ENCODE data around the gene SORBS2. TPM values are rescaled to one million over a fixed set of nuclear protein-coding genes. Genes with fewer than 3 reads are reported as not detected.

The SORBS2 gene
- total RNA-seq, 1 experiment from 2014 or later: 9.7 TPM

DNA sequence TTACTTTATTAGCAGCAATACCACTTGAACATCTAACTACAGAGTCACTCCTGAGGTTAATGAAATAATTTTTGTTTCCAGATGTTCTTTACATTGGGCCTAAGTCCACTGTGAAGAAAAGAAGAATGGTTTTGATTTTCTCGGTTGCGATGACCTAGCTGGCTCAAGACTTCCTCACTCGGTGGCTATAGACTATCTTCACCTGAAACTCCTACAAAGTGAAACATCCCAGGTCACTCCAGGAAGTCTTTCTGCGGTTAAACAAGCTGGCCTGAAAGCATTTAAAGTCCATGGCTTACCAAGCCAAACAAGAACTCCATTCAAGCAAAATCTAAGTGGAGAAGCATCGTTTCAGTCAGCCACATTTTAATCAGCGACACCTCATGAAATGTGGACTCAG, 13.7 kb upstream of the SORBS2 start:
- H2AFZ ChIP-seq (ENCODE audit: low read length): no peak overlapping the region

More for the DNA sequence above, 13.7 kb upstream of the SORBS2 start:
- Histone ChIP-seq H3K4me2 (ENCODE audit: insufficient read depth, insufficient read length, low read length) (no peak overlapping the region), H3K27me3 (ENCODE audit: insufficient read depth, low read length) (no peaks in the 10 kb centered on the region), H3K79me2 (ENCODE audit: insufficient read depth, low read length) (no peaks in the 10 kb centered on the region), H3K23me2 (ENCODE audit: insufficient read length, low read depth, low read length, poor library complexity, severe bottlenecking) (no peaks in the 10 kb centered on the region), H3K9me3 (ENCODE audit: control insufficient read depth, low read depth, low read length) (peaks cover 7% of the 10 kb centered on the region), H3T11ph (ENCODE audit: low read length) (no peak overlapping the region), H4K5ac (ENCODE audit: insufficient read length, low read depth, low read length) (no peak overlapping the region), H2BK20ac (ENCODE audit: low read depth, low read length, poor library complexity, severe bottlenecking) (no peak overlapping the region), H2BK15ac (ENCODE audit: low read depth, low read length) (no peak overlapping the region), H3K9ac (ENCODE audit: extremely low read depth, insufficient read length, low read length) (no peak overlapping the region), H3K4ac (ENCODE audit: low read depth, low read length) (no peak overlapping the region), H3K79me1 (ENCODE audit: insufficient read depth, low read depth, low read length, poor library complexity, severe bottlenecking) (no peaks in the 10 kb centered on the region), H3K23ac (ENCODE audit: insufficient read length, low read depth, low read length) (no peak overlapping the region), H2BK5ac (ENCODE audit: insufficient read length, low read length) (no peak overlapping the region), H2AK5ac (ENCODE audit: insufficient read length, low read length) (no peak overlapping the region), H3K4me1 (ENCODE audit: insufficient read depth, low read length) (no peaks in the 10 kb centered on the region; the same call in 1 of the 2 replicates), H4K8ac (replicated peaks; ENCODE audit: insufficient read length, low read depth, low read length) (no peak overlapping the region), H4K91ac (ENCODE audit: insufficient read length, low read depth, low read length) (no peak overlapping the region), H3K56ac (ENCODE audit: insufficient read length, low read depth, low read length) (no peak overlapping the region), H3K14ac (ENCODE audit: insufficient read depth, low read length) (no peak overlapping the region), H3K18ac (ENCODE audit: insufficient read length, low read depth, low read length) (no peak overlapping the region), H4K20me1 (ENCODE audit: control insufficient read depth, insufficient read depth, insufficient read length) (peaks cover 2% of the 10 kb centered on the region), H3K27ac (ENCODE audit: insufficient read length, low read depth, low read length) (no peak overlapping the region), H2BK120ac (ENCODE audit: low read depth, low read length, poor library complexity, severe bottlenecking) (no peak overlapping the region), H2BK12ac (ENCODE audit: insufficient read length, low read depth, low read length) (no peak overlapping the region)
- peaks cover 10 to 11% of the 10 kb centered on the region in 2 experiments for H3K4me1 Mint-ChIP-seq
- TF ChIP-seq, protein P1, sequence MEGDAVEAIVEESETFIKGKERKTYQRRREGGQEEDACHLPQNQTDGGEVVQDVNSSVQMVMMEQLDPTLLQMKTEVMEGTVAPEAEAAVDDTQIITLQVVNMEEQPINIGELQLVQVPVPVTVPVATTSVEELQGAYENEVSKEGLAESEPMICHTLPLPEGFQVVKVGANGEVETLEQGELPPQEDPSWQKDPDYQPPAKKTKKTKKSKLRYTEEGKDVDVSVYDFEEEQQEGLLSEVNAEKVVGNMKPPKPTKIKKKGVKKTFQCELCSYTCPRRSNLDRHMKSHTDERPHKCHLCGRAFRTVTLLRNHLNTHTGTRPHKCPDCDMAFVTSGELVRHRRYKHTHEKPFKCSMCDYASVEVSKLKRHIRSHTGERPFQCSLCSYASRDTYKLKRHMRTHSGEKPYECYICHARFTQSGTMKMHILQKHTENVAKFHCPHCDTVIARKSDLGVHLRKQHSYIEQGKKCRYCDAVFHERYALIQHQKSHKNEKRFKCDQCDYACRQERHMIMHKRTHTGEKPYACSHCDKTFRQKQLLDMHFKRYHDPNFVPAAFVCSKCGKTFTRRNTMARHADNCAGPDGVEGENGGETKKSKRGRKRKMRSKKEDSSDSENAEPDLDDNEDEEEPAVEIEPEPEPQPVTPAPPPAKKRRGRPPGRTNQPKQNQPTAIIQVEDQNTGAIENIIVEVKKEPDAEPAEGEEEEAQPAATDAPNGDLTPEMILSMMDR (conservative IDR thresholded peaks at IDR 0.05): no peak
- DNase-seq: no peak
- H3K27me3 Mint-ChIP-seq (ENCODE audit: low read depth): no peaks in the 10 kb centered on the region
- H3K9me3 Mint-ChIP-seq: peaks cover 0 to 7% of the 10 kb centered on the region in 2 experiments; a peak in 2 of 5 replicates
- WGBS (ENCODE audit: extremely low coverage, insufficient read length, low lambda C conversion rate): no CpG with 5 or more reads among the region's 6 CpGs
- no peak overlapping the region for H3K27ac Mint-ChIP-seq
- no peak overlapping the region for H3K4me3 Mint-ChIP-seq
- peaks cover 0 to 2% (median 2%) of the 10 kb centered on the region in 3 experiments; a peak in 3 of 7 replicates for H3K36me3 Mint-ChIP-seq (ENCODE audit: insufficient read depth in 1 of 3, low read depth in 3 of 3)
